ENCODE results near the gene FAM13C.

The FAM13C gene

GRCh38 chr10:59301067-59301754 lies 61.1 kb downstream of the FAM13C start:
- DNase-seq: no peak
- H3K4me2 ChIP-seq (ENCODE audit: low read depth, low read length): no peak overlapping the region
- H3K9me3 ChIP-seq (replicated peaks; ENCODE audit: insufficient read depth, low read length): no peaks in the 10 kb centered on the region
- H3K4me1 ChIP-seq (ENCODE audit: low read length): no peaks in the 10 kb centered on the region
- no peak overlapping the region for H3K27ac ChIP-seq (ENCODE audit: low read length)
- no peaks in the 10 kb centered on the region for H3K36me3 ChIP-seq (replicated peaks; ENCODE audit: insufficient read depth, low read length)
- H2AFZ ChIP-seq (ENCODE audit: low read length): no peak overlapping the region
- H3K9me2 ChIP-seq (replicated peaks; ENCODE audit: insufficient read depth, low read length): no peaks in the 10 kb centered on the region
- no peak overlapping the region for H3K9ac ChIP-seq (ENCODE audit: low read length)
- TF ChIP-seq EZH2 (optimal IDR thresholded peaks at IDR 0.05; ENCODE audit: low read depth, low read length) (no peak), EZH2phosphoT487 (IDR thresholded peaks at IDR 0.05; ENCODE audit: low read length) (no peak), CTCF (IDR thresholded peaks at IDR 0.05; ENCODE audit: low read length) (no peak)
- H3K4me3 ChIP-seq (ENCODE audit: low read length): no peak overlapping the region
- H3F3A ChIP-seq (ENCODE audit: insufficient read depth, low read length): no peaks in the 10 kb centered on the region
- H4K20me1 ChIP-seq (ENCODE audit: insufficient read depth, low read length): no peaks in the 10 kb centered on the region
- no peaks in the 10 kb centered on the region for H3K79me2 ChIP-seq (ENCODE audit: low read length)
- H3K27me3 ChIP-seq (replicated peaks; ENCODE audit: insufficient read depth, low read length): no peaks in the 10 kb centered on the region

- no peak for DNase-seq
- no peaks in the 10 kb centered on the region for H3K79me2 ChIP-seq (ENCODE audit: low read length)
- H3K36me3 ChIP-seq (replicated peaks; ENCODE audit: insufficient read depth, low read length): no peaks in the 10 kb centered on the region
- H3K9me2 ChIP-seq (replicated peaks; ENCODE audit: insufficient read depth, low read length): no peaks in the 10 kb centered on the region
- no peaks in the 10 kb centered on the region for H3K4me1 ChIP-seq (ENCODE audit: low read length)
- no peak overlapping the region for H2AFZ ChIP-seq (ENCODE audit: low read length)
- no peak overlapping the region for H3K4me2 ChIP-seq (ENCODE audit: low read depth, low read length)
- no peak overlapping the region for H3K27ac ChIP-seq (ENCODE audit: low read length)
- TF ChIP-seq EZH2phosphoT487 (IDR thresholded peaks at IDR 0.05; ENCODE audit: low read length) (no peak), EZH2 (optimal IDR thresholded peaks at IDR 0.05; ENCODE audit: low read depth, low read length) (no peak), CTCF (IDR thresholded peaks at IDR 0.05; ENCODE audit: low read length) (no peak)
- H3F3A ChIP-seq (ENCODE audit: insufficient read depth, low read length): no peaks in the 10 kb centered on the region
- H4K20me1 ChIP-seq (ENCODE audit: insufficient read depth, low read length): no peaks in the 10 kb centered on the region
- H3K9ac ChIP-seq (ENCODE audit: low read length): no peak overlapping the region
- no peak overlapping the region for H3K4me3 ChIP-seq (ENCODE audit: low read length)
- H3K27me3 ChIP-seq (replicated peaks; ENCODE audit: insufficient read depth, low read length): no peaks in the 10 kb centered on the region
- H3K9me3 ChIP-seq (replicated peaks; ENCODE audit: insufficient read depth, low read length): no peaks in the 10 kb centered on the region
Measured at GRCh38 chr10:59300386-59300785, 62.0 kb downstream of the FAM13C start.

- no peaks in the 10 kb centered on the region for H3K79me2 ChIP-seq (ENCODE audit: low read length)
- H3K4me2 ChIP-seq (ENCODE audit: low read depth, low read length): no peak overlapping the region
Measured at GRCh38 chr10:59299933-59300332, 62.4 kb downstream of the FAM13C start.

More at GRCh38 chr10:59299933-59300332, 62.4 kb downstream of the FAM13C start:
- H3K27ac ChIP-seq (ENCODE audit: low read length): no peak overlapping the region
- H3F3A ChIP-seq (ENCODE audit: insufficient read depth, low read length): no peaks in the 10 kb centered on the region
- no peaks in the 10 kb centered on the region for H3K9me3 ChIP-seq (replicated peaks; ENCODE audit: insufficient read depth, low read length)
- TF ChIP-seq CTCF (IDR thresholded peaks at IDR 0.05; ENCODE audit: low read length) (no peak), EZH2 (optimal IDR thresholded peaks at IDR 0.05; ENCODE audit: low read depth, low read length) (no peak), EZH2phosphoT487 (IDR thresholded peaks at IDR 0.05; ENCODE audit: low read length) (no peak)
- H2AFZ ChIP-seq (ENCODE audit: low read length): no peak overlapping the region
- no peaks in the 10 kb centered on the region for H3K27me3 ChIP-seq (replicated peaks; ENCODE audit: insufficient read depth, low read length)
- no peak for DNase-seq
- no peaks in the 10 kb centered on the region for H3K9me2 ChIP-seq (replicated peaks; ENCODE audit: insufficient read depth, low read length)
- no peaks in the 10 kb centered on the region for H3K4me1 ChIP-seq (ENCODE audit: low read length)
- H4K20me1 ChIP-seq (ENCODE audit: insufficient read depth, low read length): no peaks in the 10 kb centered on the region
- H3K4me3 ChIP-seq (ENCODE audit: low read length): no peak overlapping the region
- no peak overlapping the region for H3K9ac ChIP-seq (ENCODE audit: low read length)
- H3K36me3 ChIP-seq (replicated peaks; ENCODE audit: insufficient read depth, low read length): no peaks in the 10 kb centered on the region

Data from MM.1S (cell line).